Liver (tissue), 9 donors: Measurements from ENCODE around the gene CATSPERZ. TPM values are rescaled to one million over a fixed set of nuclear protein-coding genes. Genes with fewer than 3 reads are reported as not detected.

Source experiments
- DNase-seq: peaks from one replicate; pipeline ENCODE4 v3.0.0-alpha.2; 2017; ENCODE audit warnings: low spot score
- H3K27ac ChIP-seq, 2 donors: one replicate each; pipeline ENCODE4 v1.7.0; 2013; ENCODE audit warnings: inconsistent platforms in 2 of 2, low read length in 2 of 2, control low read depth in 1 of 2, low read depth in 1 of 2, mild to moderate bottlenecking in 1 of 2
- H3K27me3 ChIP-seq, 4 donors: one replicate each; pipeline versions ENCODE4 v1.6.1 to v1.7.0; 2013; ENCODE audit warnings: low read length in 3 of 4, inconsistent platforms in 1 of 4, mild to moderate bottlenecking in 1 of 4, moderate library complexity in 1 of 4; ENCODE audit not compliant: control insufficient read depth in 4 of 4, insufficient read depth in 4 of 4
- H3K36me3 ChIP-seq, 4 donors: one replicate each; pipeline versions ENCODE4 v1.6.1 to v1.7.0; 2013; ENCODE audit warnings: low read length in 3 of 4, mild to moderate bottlenecking in 3 of 4, low read depth in 1 of 4, moderate library complexity in 1 of 4; ENCODE audit not compliant: control insufficient read depth in 4 of 4, insufficient read depth in 3 of 4
- H3K4me1 ChIP-seq, 4 donors: one replicate each; pipeline versions ENCODE4 v1.6.1 to v1.7.0; 2013; ENCODE audit warnings: low read length in 3 of 4, mild to moderate bottlenecking in 3 of 4, moderate library complexity in 1 of 4; ENCODE audit not compliant: control insufficient read depth in 4 of 4, insufficient read depth in 4 of 4
- H3K4me3 ChIP-seq, 3 donors: one replicate each; pipeline versions ENCODE4 v1.6.1 to v1.7.0; 2013; ENCODE audit warnings: low read length in 3 of 3, control low read depth in 1 of 3, low read depth in 1 of 3, mild to moderate bottlenecking in 1 of 3
- H3K9ac ChIP-seq, 2 donors: one replicate each; pipeline ENCODE4 v1.7.0; 2013; ENCODE audit warnings: low read length in 2 of 2, mild to moderate bottlenecking in 2 of 2, moderate library complexity in 2 of 2, control low read depth in 1 of 2, low read depth in 1 of 2
- H3K9me3 ChIP-seq, 4 donors: one replicate each; pipeline versions ENCODE4 v1.6.1 to v1.7.0; 2013; ENCODE audit warnings: low read length in 3 of 4; ENCODE audit not compliant: control insufficient read depth in 4 of 4
- GABPA ChIP-seq, 2 donors: IDR thresholded peaks in 1 of 2; conservative IDR thresholded peaks in 1 of 2; 2 replicates each; pipeline ENCODE4 v1.6.1; 2016; ENCODE audit warnings: antibody characterized with exemption in 2 of 2, mild to moderate bottlenecking in 1 of 2, moderate library complexity in 1 of 2
- MAX ChIP-seq: IDR thresholded peaks from 2 replicates; pipeline ENCODE4 v1.6.1; 2016; ENCODE audit warnings: antibody characterized with exemption
- NR2F2 ChIP-seq: IDR thresholded peaks from 2 replicates; pipeline ENCODE4 v1.6.1; 2016; ENCODE audit warnings: antibody characterized with exemption
- REST ChIP-seq: IDR thresholded peaks from 2 replicates; pipeline ENCODE4 v1.6.1; 2016; ENCODE audit warnings: antibody characterized with exemption, mild to moderate bottlenecking
- TAF1 ChIP-seq: conservative IDR thresholded peaks from 2 replicates; pipeline ENCODE4 v1.6.1; 2016; ENCODE audit warnings: antibody characterized with exemption, mild to moderate bottlenecking
- YY1 ChIP-seq: IDR thresholded peaks from 2 replicates; pipeline ENCODE4 v1.6.1; 2016; ENCODE audit warnings: antibody characterized with exemption, mild to moderate bottlenecking
- WGBS: extraction: QIAGEN DNeasy Blood & Tissue Kit; methylation state at CpG from one replicate; pipeline ENCODE4 v1.1.7; 2013; 5-methylcytosine and 5-hydroxymethylcytosine counted together
- polyA plus RNA-seq, 2 donors: library from polyadenylated mRNA; stranded (reverse) in 1 of 2; unstranded in 1 of 2; fragments of 200-250 nt in 1 of 2; fragments of >200 nt in 1 of 2; fragmentation: Nextera tagmentation in 1 of 2; extraction: Ambion mirVana in 1 of 2; gene quantifications; one replicate each; pipeline versions ENCODE4 v1.2.1 to v1.2.3, GENCODE V29; 2013 to 2015
- total RNA-seq, 2 donors: library from RNA; depleted of rRNA; stranded (reverse); fragments of >200 nt; gene quantifications; one replicate each; pipeline ENCODE4 v1.2.3, GENCODE V29; 2014
- donor health status: healthy.
- donor health status: healthy.
- donor health status: healthy.
- donor health status: healthy.
- donor health status: healthy.

The CATSPERZ gene
- total and polyA plus RNA-seq, 4 donors = 0.42 TPM; not detected in 3

GRCh38 chr11:64288353-64288750 is 11.8 kb upstream of the CATSPERZ start:
- TF ChIP-seq REST (no peak), YY1 (no peak), NR2F2 (no peak)
- H3K27ac ChIP-seq = no peak overlapping the region
- no peaks in the 10 kb centered on the region for H3K36me3 ChIP-seq
- H3K4me1 ChIP-seq = peaks cover 14 to 46% (median 22%) of the 10 kb centered on the region in 4 donors
- peaks cover 0 to 4% (median 2%) of the 10 kb centered on the region in 4 donors for H3K27me3 ChIP-seq
- no peak overlapping the region for H3K9ac ChIP-seq
- no peak overlapping the region for H3K4me3 ChIP-seq
- H3K9me3 ChIP-seq = no peaks in the 10 kb centered on the region
- WGBS = 96% methylated on average over 9 of the region's 9 CpGs
- no peak for DNase-seq

- Histone ChIP-seq H3K9me3 (no peaks in the 10 kb centered on the region), H3K27me3 (peaks cover 0 to 4% (median 2%) of the 10 kb centered on the region in 4 donors), H3K4me3 (no peak overlapping the region), H3K27ac (no peak overlapping the region), H3K9ac (no peak overlapping the region), H3K36me3 (no peaks in the 10 kb centered on the region), H3K4me1 (peaks cover 14 to 41% (median 15%) of the 10 kb centered on the region in 4 donors)
- TF ChIP-seq NR2F2 = no peak
- TF ChIP-seq GABPA (IDR thresholded peaks at IDR 0.05 in 1 of 2, conservative IDR thresholded peaks at IDR 0.05 in 1 of 2) = no peak
- WGBS = 94% methylated on average over 13 of the region's 13 CpGs
- no peak for DNase-seq
Measured at GRCh38 chr11:64289002-64289564, 11.1 kb upstream of the CATSPERZ start.

GRCh38 chr11:64290352-64291261 is 9.6 kb upstream of the CATSPERZ start:
- H3K4me3 ChIP-seq = no peak overlapping the region
- peaks cover 0 to 12% (median 4%) of the 10 kb centered on the region in 4 donors for H3K27me3 ChIP-seq
- no peak overlapping the region for H3K27ac ChIP-seq
- TF ChIP-seq MAX = no peak
- no peak for TF ChIP-seq TAF1
- TF ChIP-seq YY1 = no peak
- 55% methylated on average over 10 of the region's 10 CpGs for WGBS
- no peaks in the 10 kb centered on the region for H3K36me3 ChIP-seq
- H3K9me3 ChIP-seq = no peaks in the 10 kb centered on the region
- H3K4me1 ChIP-seq = peaks cover 11 to 38% (median 13%) of the 10 kb centered on the region in 4 donors
- no peak for DNase-seq
- no peak overlapping the region for H3K9ac ChIP-seq
